T47D (cell line): ENCODE measurements around the gene PSMA4.

ENCODE experiments used
- DNase-seq, 2 experiments: peaks; one replicate each; pipeline versions ENCODE4 v3.0.0 to v3.0.0-alpha.2; 2011 to 2012; ENCODE audit warnings: low read depth in 1 of 2, low spot score in 1 of 2
- JUND ChIP-seq: IDR thresholded peaks from 2 replicates; pipeline ENCODE4 v1.6.1; 2012; ENCODE audit warnings: low read depth
- in situ Hi-C: cut with HindIII; loops from 2 replicates; pipeline ENCODE4 v1.10.0; 2016; ENCODE audit warnings: low sequenced_read_pairs, low pct_unique_long_range_greater_than_20kb

Gene PSMA4

DNA sequence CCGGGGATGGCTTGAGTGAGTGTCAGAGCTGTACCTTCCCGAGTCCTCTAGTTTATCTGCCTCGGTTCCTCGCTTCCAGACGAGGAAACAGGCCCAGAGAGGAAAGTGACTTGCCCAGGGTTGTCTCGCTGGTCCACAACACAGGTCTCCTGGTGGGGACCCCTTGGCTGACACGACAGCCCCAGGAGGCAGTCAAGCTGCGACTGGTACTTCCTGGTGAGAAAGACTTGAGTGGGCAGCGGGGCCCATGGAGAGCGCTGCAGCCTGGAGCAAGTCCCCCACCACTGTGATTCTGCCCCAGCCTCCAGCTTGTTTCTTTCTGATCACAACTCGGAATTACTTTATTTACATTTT is 24.5 kb downstream of the PSMA4 start:
- TF ChIP-seq JUND: no peak
- in situ Hi-C loops: no loop called here
- no peak for DNase-seq

DNA sequence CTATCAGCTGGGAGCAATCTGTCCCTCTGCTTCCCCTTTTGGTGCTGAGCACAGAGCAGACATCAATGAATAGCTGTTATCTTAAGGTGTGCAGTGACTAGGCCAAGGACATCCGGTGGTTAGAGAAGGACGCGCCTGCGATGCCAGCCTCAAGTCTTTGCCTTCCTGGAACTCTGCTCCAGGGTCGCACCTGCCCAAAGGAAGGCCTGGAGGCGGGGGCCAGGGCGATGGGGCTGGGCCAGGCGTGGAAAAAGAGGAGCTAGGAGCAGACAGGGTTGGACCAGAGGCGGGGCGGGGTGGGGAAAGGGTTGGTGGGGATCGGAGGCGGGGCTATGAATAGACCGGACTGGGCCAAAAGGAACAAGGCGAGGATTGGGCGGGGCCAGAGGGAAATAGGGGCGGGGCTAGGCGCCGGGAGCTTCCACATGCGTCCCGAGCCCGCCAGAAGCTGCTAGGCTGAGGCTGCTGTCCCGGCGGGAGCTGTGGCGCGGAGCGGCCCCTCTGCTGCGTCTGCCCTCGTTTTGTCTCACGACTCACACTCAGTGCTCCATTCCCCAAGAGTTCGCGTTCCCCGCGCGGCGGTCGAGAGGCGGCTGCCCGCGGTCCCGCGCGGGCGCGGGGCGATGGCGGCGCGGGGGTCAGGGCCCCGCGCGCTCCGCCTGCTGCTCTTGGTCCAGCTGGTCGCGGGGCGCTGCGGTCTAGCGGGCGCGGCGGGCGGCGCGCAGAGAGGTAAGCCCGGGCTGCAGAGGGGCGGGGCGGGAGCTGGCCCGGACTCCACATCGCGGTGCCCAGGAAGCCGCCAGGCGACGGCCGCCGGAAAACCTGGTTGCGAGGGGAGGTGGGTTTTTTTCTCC is 25.1 kb downstream of the PSMA4 start, which contains the start of gene CHRNA5:
Gene CHRNA5 (plus strand): TSS at position 424 of the 854 bp plus-strand sequence. CDS start 200 bp downstream, at position 624.
- no peak for TF ChIP-seq JUND
- DNase-seq: peak; percentile 78 to 92
- in situ Hi-C loops: no loop called here

GRCh38 chr15:78565951-78566774 is 25.9 kb downstream of the PSMA4 start:
- no peak for TF ChIP-seq JUND
- in situ Hi-C loops: no loop called here
- peak in 1 of 2 experiments; percentile 60 for DNase-seq

DNA sequence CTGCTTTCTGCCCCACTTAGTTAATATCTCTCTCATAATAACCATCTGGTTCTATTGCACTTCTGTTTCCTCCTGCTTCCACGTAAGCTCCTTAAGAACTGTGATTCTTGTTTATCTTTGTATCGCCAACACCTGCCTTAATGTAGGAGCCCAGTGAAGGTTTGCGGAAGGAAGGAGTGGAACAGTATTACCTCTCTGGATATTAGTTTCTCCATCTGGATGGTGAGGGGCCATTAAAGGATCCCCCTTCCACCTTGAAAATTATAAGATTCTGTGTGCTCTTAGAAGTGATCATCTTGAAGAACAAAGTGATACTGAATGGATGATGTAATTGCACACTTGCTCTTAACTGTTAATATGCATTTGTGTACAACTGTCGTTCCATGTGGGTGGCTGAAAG is 27.3 kb downstream of the PSMA4 start:
- in situ Hi-C loops: no loop called here
- peak in 1 of 2 experiments; percentile 30 for DNase-seq

GRCh38 chr15:78570710-78571109 is 30.5 kb downstream of the PSMA4 start:
- in situ Hi-C loops: no loop called here
- DNase-seq: peak in 1 of 2 experiments; percentile 30
- no peak for TF ChIP-seq JUND

More for the DNA sequence above, 27.3 kb downstream of the PSMA4 start:
- no peak for TF ChIP-seq JUND

GRCh38 chr15:78571382-78571781 is 31.1 kb downstream of the PSMA4 start:
- no peak for TF ChIP-seq JUND
- in situ Hi-C loops: no loop called here
- DNase-seq: no peak

- in situ Hi-C loops: no loop called here
- no peak for DNase-seq
- no peak for TF ChIP-seq JUND
Observed at GRCh38 chr15:78573416-78573815, 33.2 kb downstream of the PSMA4 start.

- no peak for DNase-seq
- in situ Hi-C loops: no loop called here
- TF ChIP-seq JUND: no peak
Observed at GRCh38 chr15:78574944-78575343, 34.7 kb downstream of the PSMA4 start.

GRCh38 chr15:78597583-78597982 is 57.3 kb downstream of the PSMA4 start:
- TF ChIP-seq JUND: no peak
- DNase-seq: no peak
- in situ Hi-C loops: no loop called here

GRCh38 chr15:78598348-78598747 is 58.1 kb downstream of the PSMA4 start:
- TF ChIP-seq JUND: no peak
- in situ Hi-C loops: no loop called here

DNA sequence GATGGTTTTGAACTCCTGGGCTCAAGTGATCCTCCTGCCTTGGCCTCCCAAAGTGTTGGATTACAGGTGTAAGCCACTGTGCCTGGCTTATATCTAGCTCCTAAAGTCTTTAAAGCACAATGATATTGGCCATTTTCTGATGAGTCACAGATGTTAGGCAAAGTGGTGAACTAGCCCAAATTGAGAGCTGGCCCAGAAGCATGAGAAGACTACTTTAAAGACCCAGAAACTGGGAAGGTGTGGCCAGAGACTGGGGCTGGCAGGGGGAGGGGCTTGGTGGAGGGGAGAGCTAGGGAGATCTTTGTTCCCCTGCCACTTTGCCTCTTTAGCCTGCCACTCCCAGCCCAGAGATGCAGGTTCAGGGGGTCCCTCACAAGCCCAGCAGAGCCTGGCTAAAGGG is 58.9 kb downstream of the PSMA4 start:
- TF ChIP-seq JUND: no peak
- in situ Hi-C loops: no loop called here
- DNase-seq: no peak

More at GRCh38 chr15:78598348-78598747, 58.1 kb downstream of the PSMA4 start:
- DNase-seq: no peak
